Calu3 (cell line): ENCODE data around the gene SAT1. TPM values are rescaled to one million over a fixed set of nuclear protein-coding genes. Genes with fewer than 3 reads are reported as not detected.

ENCODE experiments used
- BruUV-seq: library from RNA; stranded (reverse); fragments of 400-500 nt; replicated peaks from 2 replicates; lab custom pipeline; 2021; lab: Mats Ljungman, UMichigan
- CTCF ChIA-PET: fragments of 300-600 bp; sonication (Branson Sonifier 250); formaldehyde crosslinking; loops from one replicate; lab custom pipeline; 2022; ENCODE audit warnings: antibody characterized with exemption; lab: Charles Lee
- DNase-seq: peaks from one replicate; pipeline ENCODE4 v3.0.0; 2022
- H3K27ac Mint-ChIP-seq: one replicate; pipeline ENCODE4 v1.8.0; 2022; ENCODE audit warnings: mixed read lengths; ENCODE audit not compliant: unreplicated experiment
- H3K27me3 Mint-ChIP-seq: one replicate; pipeline ENCODE4 v1.8.0; 2022; ENCODE audit warnings: mixed read lengths; ENCODE audit not compliant: unreplicated experiment
- H3K36me3 Mint-ChIP-seq: one replicate; pipeline ENCODE4 v1.8.0; 2022; ENCODE audit warnings: mild to moderate bottlenecking, moderate library complexity, mixed read lengths; ENCODE audit not compliant: insufficient read depth, unreplicated experiment
- H3K4me1 Mint-ChIP-seq: one replicate; pipeline ENCODE4 v1.8.0; 2022; ENCODE audit warnings: mild to moderate bottlenecking, low read depth, mixed read lengths; ENCODE audit not compliant: unreplicated experiment
- H3K4me3 Mint-ChIP-seq: one replicate; pipeline ENCODE4 v1.8.0; 2022; ENCODE audit warnings: mild to moderate bottlenecking, low read depth, moderate library complexity, mixed read lengths; ENCODE audit not compliant: unreplicated experiment
- H3K9me3 Mint-ChIP-seq: one replicate; pipeline ENCODE4 v1.8.0; 2022; ENCODE audit warnings: low read depth, mixed read lengths; ENCODE audit not compliant: unreplicated experiment
- intact Hi-C: fragments of 100-400 bp; cut with micrococcal nuclease; formaldehyde crosslinking; loops from one replicate; pipeline ENCODE4 v1.10.0; 2022; ENCODE audit not compliant: unreplicated experiment
- total RNA-seq: library from RNA; stranded (reverse); gene quantifications from 2 replicates; pipeline ENCODE4 v1.2.3, GENCODE V29; 2022
- TF ChIP-seq, protein P1 (sequence below): fragments of 200-600 bp; IDR thresholded peaks from one replicate; pipeline ENCODE4 v1.8.0; 2022; ENCODE audit warnings: antibody characterized with exemption; ENCODE audit not compliant: unreplicated experiment

The SAT1 gene
- total RNA-seq, 1 experiment from 2014 or later = 426 TPM

DNA sequence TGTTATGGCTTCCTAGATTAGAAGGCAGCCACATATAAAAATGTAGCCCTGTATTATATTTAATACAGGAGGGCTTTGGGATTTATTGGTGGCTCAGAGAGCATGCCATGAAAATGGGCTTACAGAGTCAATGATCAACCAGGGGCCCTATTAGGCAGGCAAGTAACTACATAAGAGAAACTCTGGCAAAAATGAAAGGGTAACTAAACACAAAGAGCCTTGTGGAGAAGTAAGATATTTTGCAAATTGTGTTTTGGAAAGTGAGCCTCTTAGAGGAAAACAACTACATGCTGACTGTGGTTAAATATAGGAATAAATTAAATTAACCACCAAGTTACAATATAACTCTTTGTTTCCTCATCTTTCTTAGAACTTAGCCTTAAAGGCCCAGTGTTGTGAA is 5.5 kb downstream of the SAT1 start:
- CTCF ChIA-PET = interaction anchor here (1.1 to 1.4 kb wide), 2 partner anchors 8 to 19 kb away, joined by 3 to 5 read pairs; no protein-coding TSS in a partner anchor
- DNase-seq = no peak
- no peaks in the 10 kb centered on the region for H3K9me3 Mint-ChIP-seq
- H3K36me3 Mint-ChIP-seq = peaks cover 49% of the 10 kb centered on the region
- TF ChIP-seq, protein P1, sequence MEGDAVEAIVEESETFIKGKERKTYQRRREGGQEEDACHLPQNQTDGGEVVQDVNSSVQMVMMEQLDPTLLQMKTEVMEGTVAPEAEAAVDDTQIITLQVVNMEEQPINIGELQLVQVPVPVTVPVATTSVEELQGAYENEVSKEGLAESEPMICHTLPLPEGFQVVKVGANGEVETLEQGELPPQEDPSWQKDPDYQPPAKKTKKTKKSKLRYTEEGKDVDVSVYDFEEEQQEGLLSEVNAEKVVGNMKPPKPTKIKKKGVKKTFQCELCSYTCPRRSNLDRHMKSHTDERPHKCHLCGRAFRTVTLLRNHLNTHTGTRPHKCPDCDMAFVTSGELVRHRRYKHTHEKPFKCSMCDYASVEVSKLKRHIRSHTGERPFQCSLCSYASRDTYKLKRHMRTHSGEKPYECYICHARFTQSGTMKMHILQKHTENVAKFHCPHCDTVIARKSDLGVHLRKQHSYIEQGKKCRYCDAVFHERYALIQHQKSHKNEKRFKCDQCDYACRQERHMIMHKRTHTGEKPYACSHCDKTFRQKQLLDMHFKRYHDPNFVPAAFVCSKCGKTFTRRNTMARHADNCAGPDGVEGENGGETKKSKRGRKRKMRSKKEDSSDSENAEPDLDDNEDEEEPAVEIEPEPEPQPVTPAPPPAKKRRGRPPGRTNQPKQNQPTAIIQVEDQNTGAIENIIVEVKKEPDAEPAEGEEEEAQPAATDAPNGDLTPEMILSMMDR = no peak
- peaks cover 7% of the 10 kb centered on the region for H3K4me1 Mint-ChIP-seq
- H3K27ac Mint-ChIP-seq = peak overlapping the region; percentile 68
- BruUV-seq = no TSS peak
- intact Hi-C loops = loop anchor here (2.0 to 5.0 kb wide), 2 partner anchors 16 to 34 kb away; no protein-coding TSS in a partner anchor
- no peaks in the 10 kb centered on the region for H3K27me3 Mint-ChIP-seq
- no peak overlapping the region for H3K4me3 Mint-ChIP-seq

DNA sequence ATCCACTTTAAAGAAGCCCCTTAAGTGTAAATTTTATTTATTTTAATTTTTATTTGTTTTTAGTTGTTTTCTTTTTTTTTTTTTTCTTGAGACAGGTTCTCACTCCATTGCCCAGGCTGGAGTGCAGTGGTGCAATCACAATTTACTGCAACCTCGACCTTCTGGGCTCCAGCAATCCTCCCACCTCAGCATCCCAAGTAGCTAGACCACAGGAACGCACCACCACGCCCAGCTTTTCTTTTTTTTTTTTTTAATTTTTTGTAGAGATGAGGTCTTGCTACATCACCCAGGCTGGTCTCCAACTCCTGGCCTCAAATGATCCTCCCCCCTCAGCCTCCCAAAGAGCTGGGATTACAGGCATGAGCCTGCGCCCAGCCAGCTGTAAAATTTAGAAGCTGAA is 6.0 kb downstream of the SAT1 start:
- no TSS peak for BruUV-seq
- no peak for DNase-seq
- H3K27ac Mint-ChIP-seq = peak overlapping the region; percentile 68
- intact Hi-C loops = loop anchor here (2.0 to 5.0 kb wide), 2 partner anchors 16 to 33 kb away; no protein-coding TSS in a partner anchor
- H3K4me1 Mint-ChIP-seq = peaks cover 7% of the 10 kb centered on the region
- H3K36me3 Mint-ChIP-seq = peaks cover 44% of the 10 kb centered on the region
- no peaks in the 10 kb centered on the region for H3K27me3 Mint-ChIP-seq
- H3K9me3 Mint-ChIP-seq = no peaks in the 10 kb centered on the region
- TF ChIP-seq, protein P1 = no peak
- no peak overlapping the region for H3K4me3 Mint-ChIP-seq
- CTCF ChIA-PET = interaction anchor here (0.8 to 1.4 kb wide), 3 partner anchors 8 to 33 kb away, joined by 3 to 5 read pairs (median 4); no protein-coding TSS in a partner anchor

DNA sequence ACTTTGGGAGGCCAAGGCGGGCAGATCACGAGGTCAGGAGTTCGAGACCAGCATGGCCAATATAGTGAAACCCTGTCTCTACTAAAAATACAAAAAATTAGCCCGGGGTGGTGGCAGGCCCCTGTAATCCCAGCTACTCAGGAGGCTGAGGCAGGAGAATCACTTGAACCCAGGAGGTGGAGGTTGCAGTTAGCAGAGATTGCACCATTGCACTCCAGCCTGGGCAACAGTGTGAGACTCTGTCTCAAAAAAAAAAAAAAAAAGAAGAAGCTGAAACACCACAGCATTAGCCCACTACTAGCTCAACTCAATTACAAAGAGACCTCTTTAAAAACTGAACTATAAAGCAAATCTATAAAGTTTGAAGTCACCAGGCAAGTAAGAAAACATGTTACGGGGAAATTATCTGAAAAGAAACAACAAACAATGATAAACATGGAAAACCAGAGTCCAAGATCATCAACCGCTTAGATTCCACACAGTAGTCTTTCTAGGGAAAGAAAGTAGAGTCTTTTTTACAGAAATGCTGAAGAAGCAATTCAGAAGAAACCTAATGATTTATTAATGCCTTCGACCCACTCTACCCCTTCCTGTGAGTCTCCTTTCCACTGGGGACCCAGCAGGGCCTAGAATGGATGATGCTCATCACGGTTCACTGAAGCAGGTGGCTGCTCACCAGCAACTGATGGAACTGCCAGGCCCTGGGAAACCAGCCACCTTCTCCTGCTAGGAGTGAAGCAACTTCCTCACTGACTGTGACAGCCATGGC is 6.6 kb downstream of the SAT1 start:
- DNase-seq = no peak
- peak overlapping the region; percentile 23 for H3K27ac Mint-ChIP-seq

DNA sequence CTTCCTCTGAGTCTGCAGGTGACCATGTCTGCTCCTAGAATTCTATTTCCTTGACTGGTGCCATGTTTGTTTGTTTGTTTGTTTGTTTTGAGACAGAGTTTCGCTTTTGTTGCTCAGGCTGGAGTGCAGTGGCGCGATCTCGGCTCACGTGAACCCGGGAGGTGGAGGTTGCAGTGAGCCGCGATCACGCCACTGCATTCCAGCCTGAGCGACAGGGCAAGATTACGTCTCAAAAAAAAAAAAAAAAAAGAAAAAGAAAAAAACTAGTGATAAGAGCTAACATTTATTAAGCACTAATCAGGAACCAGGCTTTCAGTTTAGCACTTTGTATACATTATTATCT is 7.2 kb downstream of the SAT1 start:
- Mint-ChIP-seq H3K9me3 (no peaks in the 10 kb centered on the region), H3K4me1 (peaks cover 7% of the 10 kb centered on the region), H3K36me3 (peaks cover 33% of the 10 kb centered on the region), H3K27ac (peak overlapping the region; percentile 23), H3K4me3 (no peak overlapping the region), H3K27me3 (no peaks in the 10 kb centered on the region)
- TF ChIP-seq, protein P1 = no peak
- CTCF ChIA-PET = interaction anchor here (0.7 kb wide), 1 partner anchor 1829 kb away, joined by 6 read pairs; no protein-coding TSS in a partner anchor
- intact Hi-C loops = no loop called here
- no peak for DNase-seq
- BruUV-seq = no TSS peak

More for the DNA sequence above, 6.6 kb downstream of the SAT1 start:
- TF ChIP-seq, protein P1 = no peak
- Mint-ChIP-seq H3K27me3 (no peaks in the 10 kb centered on the region), H3K4me1 (peaks cover 7% of the 10 kb centered on the region), H3K36me3 (peaks cover 38% of the 10 kb centered on the region), H3K9me3 (no peaks in the 10 kb centered on the region), H3K4me3 (no peak overlapping the region)
- intact Hi-C loops = loop anchor here (2.0 to 5.0 kb wide), 2 partner anchors 15 to 33 kb away; no protein-coding TSS in a partner anchor
- BruUV-seq = no TSS peak
- CTCF ChIA-PET = interaction anchor here (0.8 to 1.4 kb wide), 2 partner anchors 18 to 32 kb away, joined by 4 to 5 read pairs; no protein-coding TSS in a partner anchor
